Tibial nerve (tissue), 4 donors: ENCODE data around the gene CLEC16A.

Experiments used
- CTCF ChIP-seq, 5 experiments: fragments of 200-600 bp in 3 of 5; fragments of 450-650 bp in 2 of 5; sonication (generic) in 3 of 5; IDR thresholded peaks; one replicate each; pipeline ENCODE4 v1.5.1; 2016 to 2019; ENCODE audit warnings: antibody characterized with exemption in 5 of 5, mild to moderate bottlenecking in 3 of 5, moderate library complexity in 2 of 5
- EP300 ChIP-seq, 2 donors: sonication (generic); formaldehyde crosslinking; IDR thresholded peaks; one replicate each; pipeline ENCODE4 v1.6.1; 2017; ENCODE audit warnings: antibody characterized with exemption in 2 of 2, mild to moderate bottlenecking in 1 of 2
- POLR2A ChIP-seq, 2 donors: fragments of 450-650 bp; IDR thresholded peaks; one replicate each; pipeline ENCODE4 v1.6.1; 2017; ENCODE audit warnings: antibody characterized with exemption in 2 of 2, mild to moderate bottlenecking in 2 of 2, moderate library complexity in 2 of 2

GRCh38 chr16:11140466-11140865 is 196.1 kb downstream of the CLEC16A start:
- TF ChIP-seq CTCF (IDR thresholded peaks at IDR 0.05) (no peak), POLR2A (IDR thresholded peaks at IDR 0.05) (no peak), EP300 (IDR thresholded peaks at IDR 0.05) (no peak)
